PFSK-1 (cell line): Measurements from ENCODE around the gene FAM20A.

Source experiments
- POLR2AphosphoS5 ChIP-seq: IDR thresholded peaks from 2 replicates; pipeline ENCODE4 v1.6.1; 2012; ENCODE audit warnings: low read depth, mild to moderate bottlenecking, control low read depth, low read length, moderate library complexity
- SIN3A ChIP-seq: IDR thresholded peaks from 2 replicates; pipeline ENCODE4 v1.6.1; 2012; ENCODE audit warnings: mild to moderate bottlenecking, low read length, moderate library complexity, borderline replicate concordance; ENCODE audit not compliant: insufficient read depth

DNA sequence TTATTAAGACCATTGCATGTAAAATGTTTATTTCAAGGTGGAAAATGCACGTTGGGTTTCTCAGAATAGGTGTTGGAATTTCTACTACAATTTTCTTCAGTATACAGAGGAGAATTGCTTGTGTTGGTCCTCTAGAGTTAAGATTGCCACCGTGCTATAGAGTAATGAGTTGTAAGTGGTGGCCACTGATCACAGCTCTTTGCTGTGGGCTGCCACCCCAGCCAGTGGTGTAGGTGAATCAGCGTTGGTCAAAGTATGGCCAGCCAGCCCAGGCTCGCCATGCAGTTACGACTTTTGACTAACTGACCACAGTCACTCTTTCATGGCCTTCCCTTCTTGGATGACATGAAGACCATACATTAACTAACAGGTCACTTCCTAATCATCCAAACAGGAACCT is 101.6 kb downstream of the FAM20A start:
- no peak for TF ChIP-seq POLR2AphosphoS5
- TF ChIP-seq SIN3A, result no peak
